ENCODE results near the gene B4GALT1.

Gene B4GALT1

DNA sequence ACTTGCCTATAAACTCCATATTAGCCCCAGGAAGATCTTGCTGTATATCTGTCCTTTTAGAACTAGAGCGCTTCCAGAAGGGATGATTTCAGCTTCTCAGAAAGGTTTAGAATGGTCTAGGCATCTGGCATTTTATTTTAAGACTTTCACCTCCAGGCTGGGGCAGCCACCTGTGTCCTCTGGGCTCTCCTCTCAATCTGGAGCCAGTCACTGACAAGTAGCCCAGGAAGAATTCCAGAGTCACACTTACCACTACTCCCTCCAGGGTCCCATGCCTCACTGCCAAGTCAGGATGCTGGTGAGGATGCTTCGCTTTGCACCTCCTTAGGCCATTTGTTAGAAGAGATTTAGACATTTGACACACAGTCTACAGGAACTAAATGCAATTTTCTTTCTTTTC is 20.8 kb downstream of the B4GALT1 start:
- no peak for DNase-seq (ENCODE audit: insufficient read length)
- TF ChIP-seq POLR2AphosphoS5 (IDR thresholded peaks at IDR 0.05; ENCODE audit: low read depth, low read length) (no peak), TAF1 (IDR thresholded peaks at IDR 0.05; ENCODE audit: borderline replicate concordance, low read depth, low read length) (no peak), POLR2A (IDR thresholded peaks at IDR 0.05; ENCODE audit: low read depth, low read length) (no peak)
- FAIRE-seq, result no peak

DNA sequence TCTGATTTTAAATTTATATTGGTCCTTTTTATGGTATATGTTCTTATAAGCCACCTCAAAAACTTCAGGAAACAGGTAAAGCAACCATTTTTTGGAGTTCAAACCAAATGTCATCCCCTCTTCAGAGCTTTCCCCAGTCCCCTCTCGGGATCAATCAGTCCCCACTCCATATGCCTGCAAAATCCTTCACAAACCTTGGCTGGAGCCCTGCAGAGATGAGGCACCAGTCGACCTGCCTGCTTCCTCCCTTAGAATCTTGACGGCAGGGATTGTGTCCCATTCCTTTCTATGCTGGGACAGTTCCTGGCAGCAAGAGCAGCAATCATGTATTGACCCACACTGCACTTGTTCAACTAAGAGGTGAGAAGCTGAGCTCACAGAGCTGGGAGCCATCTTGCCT is 22.6 kb downstream of the B4GALT1 start:
- FAIRE-seq (no peak), DNase-seq (ENCODE audit: insufficient read length) (no peak)
- TF ChIP-seq TAF1 (IDR thresholded peaks at IDR 0.05; ENCODE audit: borderline replicate concordance, low read depth, low read length), result no peak
- TF ChIP-seq POLR2A (IDR thresholded peaks at IDR 0.05; ENCODE audit: low read depth, low read length), result no peak
- no peak for TF ChIP-seq POLR2AphosphoS5 (IDR thresholded peaks at IDR 0.05; ENCODE audit: low read depth, low read length)

DNA sequence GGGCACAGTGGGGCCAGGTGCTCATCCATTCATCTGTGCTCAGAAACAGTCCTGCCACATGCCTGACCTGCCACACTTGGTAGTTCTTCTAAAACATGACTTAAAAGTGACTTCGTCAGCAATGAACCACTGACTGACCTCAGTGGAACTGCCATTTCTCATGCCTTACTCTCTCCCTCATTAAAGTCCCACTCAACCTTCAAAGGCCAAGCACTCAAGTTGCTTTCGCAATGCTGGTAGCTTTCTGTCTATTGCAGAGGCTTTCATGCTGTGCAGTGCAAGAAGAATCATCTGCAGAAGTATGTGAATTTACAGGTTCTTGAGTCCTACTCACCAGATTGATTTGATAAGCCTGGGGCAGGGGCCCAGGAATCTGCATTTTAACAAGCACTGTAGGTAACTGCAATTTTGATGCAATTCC is 23.9 kb downstream of the B4GALT1 start:
- DNase-seq (ENCODE audit: insufficient read length), result no peak
- TF ChIP-seq POLR2A (IDR thresholded peaks at IDR 0.05; ENCODE audit: low read depth, low read length) (no peak), POLR2AphosphoS5 (IDR thresholded peaks at IDR 0.05; ENCODE audit: low read depth, low read length) (no peak), TAF1 (IDR thresholded peaks at IDR 0.05; ENCODE audit: borderline replicate concordance, low read depth, low read length) (no peak)
- FAIRE-seq, result peak; percentile 92

DNA sequence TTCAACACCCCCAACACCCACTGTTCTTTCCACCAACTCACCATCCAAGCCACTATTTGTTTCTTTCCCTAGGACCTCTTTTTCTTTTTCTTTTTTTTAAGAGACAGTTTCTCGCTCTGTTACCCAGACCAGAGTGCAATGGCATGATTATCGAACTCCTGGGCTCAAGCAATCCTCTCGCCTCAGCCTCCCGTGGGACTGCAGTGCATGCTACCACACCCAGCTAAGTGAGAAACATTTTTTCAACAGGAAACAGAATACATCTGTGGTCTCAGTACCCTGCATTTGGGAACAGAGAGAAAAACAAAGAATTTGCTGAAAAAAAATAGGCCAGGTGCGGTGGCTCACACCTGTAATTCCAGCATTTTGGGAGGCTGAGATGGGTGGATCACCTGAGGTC is 24.6 kb downstream of the B4GALT1 start:
- no peak for TF ChIP-seq TAF1 (IDR thresholded peaks at IDR 0.05; ENCODE audit: borderline replicate concordance, low read depth, low read length)
- TF ChIP-seq POLR2A (IDR thresholded peaks at IDR 0.05; ENCODE audit: low read depth, low read length), result no peak
- TF ChIP-seq POLR2AphosphoS5 (IDR thresholded peaks at IDR 0.05; ENCODE audit: low read depth, low read length), result no peak
- DNase-seq (ENCODE audit: insufficient read length) (no peak), FAIRE-seq (peak; percentile 67)

DNA sequence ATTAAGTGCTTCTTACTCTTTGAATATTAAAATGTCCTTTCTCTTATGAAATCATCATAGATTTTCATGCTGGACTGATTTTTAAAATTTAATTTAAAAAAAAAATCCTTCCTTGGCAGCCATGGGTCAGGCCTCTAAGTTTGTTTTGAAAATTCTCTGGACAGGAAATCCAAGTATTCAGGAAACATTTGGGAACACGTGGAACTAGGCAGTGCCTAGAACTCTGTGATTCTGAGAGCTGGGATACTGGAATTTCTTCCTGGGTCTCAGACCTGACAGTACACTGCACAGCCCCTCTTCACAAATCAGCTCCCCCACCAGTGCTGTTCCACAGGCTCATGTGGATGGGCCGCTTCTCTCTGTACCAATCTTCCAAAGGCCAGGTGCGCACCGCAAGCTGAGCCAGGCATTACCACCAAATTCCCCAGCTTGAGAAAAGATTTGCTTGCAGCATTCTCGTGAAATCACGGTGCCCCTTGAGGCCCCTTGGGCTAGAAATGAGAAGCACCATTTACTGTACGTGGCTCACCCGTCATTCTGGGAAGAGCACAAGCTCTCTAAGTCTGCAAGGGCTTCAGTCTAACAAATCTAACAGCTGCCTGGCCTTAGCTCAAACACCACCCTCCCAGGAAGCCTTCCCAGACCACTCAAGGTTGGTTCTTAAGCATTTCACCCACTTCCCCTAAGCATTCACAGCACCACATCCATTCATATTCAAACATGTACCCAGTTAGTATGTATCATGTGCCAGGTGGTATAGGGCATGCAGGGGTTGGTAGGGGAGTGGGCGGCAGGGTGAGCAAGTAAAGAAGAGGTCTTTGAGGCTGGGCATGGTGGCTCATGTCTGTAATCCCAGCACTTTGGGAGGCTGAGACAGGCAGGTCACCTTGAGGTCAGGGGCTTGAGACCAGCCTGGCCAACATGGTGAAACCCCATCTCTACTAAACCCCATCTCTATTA is 26.5 kb downstream of the B4GALT1 start:
- TF ChIP-seq TAF1 (IDR thresholded peaks at IDR 0.05; ENCODE audit: borderline replicate concordance, low read depth, low read length) (no peak), POLR2A (IDR thresholded peaks at IDR 0.05; ENCODE audit: low read depth, low read length) (no peak), POLR2AphosphoS5 (IDR thresholded peaks at IDR 0.05; ENCODE audit: low read depth, low read length) (no peak)
- DNase-seq (ENCODE audit: insufficient read length) (no peak), FAIRE-seq (peak; percentile 90)

DNA sequence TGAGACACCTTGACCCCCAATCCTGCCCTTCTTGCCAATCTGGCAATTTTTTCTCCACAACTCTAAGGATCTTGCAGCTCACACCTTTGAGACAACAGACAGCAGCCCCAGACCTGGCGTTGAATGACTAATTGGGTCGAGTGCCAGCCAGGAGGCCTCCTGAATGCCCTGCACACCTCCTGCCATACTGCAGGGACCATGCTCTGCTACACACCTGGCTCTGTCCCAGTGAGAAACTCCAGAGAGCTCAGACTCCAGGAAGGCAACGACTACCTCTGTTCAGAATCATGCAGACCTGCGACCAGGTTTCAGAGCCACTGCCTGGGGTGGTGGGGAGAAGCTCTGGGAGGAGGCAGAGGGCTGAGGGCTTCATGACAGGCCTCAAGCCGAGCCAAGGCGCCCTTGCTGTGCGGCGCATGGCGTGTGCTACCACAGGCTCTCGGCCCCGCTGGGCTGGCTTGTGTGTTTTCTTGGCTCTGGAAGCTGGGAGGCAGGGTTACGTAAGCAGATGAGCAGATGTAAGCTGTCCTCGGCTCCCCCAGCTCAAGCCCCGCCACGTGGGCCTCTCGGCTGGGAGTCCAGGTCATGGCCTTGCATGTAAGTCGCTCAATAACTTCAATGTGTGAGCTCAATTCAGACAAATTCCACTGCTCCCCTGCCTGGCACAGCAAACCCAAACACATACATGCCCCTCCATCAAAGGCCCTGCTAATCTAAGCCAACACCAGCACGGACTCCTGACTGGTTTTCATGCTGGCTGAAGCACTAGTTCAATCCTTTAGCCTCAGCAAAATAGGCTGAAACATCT is 27.5 kb downstream of the B4GALT1 start:
- DNase-seq (ENCODE audit: insufficient read length) (no peak), FAIRE-seq (peak; percentile 53)
- TF ChIP-seq POLR2A (IDR thresholded peaks at IDR 0.05; ENCODE audit: low read depth, low read length), result no peak
- no peak for TF ChIP-seq TAF1 (IDR thresholded peaks at IDR 0.05; ENCODE audit: borderline replicate concordance, low read depth, low read length)
- TF ChIP-seq POLR2AphosphoS5 (IDR thresholded peaks at IDR 0.05; ENCODE audit: low read depth, low read length), result no peak

DNA sequence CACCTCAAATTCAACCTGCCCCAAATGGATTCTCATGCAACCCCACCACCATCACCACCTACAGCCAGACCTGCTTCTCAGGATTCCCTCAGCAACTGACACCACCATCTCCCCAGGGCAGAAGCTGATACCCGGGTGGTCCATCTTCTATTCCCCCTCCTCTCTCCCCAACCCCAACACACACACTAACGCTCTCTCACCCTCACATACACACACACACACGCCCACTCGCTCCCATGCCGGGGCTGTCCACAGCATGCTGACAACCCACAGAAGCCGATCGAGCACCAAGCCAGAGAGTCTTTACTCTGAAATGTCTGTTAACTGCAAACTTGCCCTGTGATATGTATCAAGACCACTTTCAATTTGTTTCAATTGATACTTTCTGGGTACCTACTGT is 28.4 kb downstream of the B4GALT1 start:
- DNase-seq (ENCODE audit: insufficient read length) (no peak), FAIRE-seq (no peak)
- TF ChIP-seq POLR2AphosphoS5 (IDR thresholded peaks at IDR 0.05; ENCODE audit: low read depth, low read length), result no peak
- no peak for TF ChIP-seq TAF1 (IDR thresholded peaks at IDR 0.05; ENCODE audit: borderline replicate concordance, low read depth, low read length)
- no peak for TF ChIP-seq POLR2A (IDR thresholded peaks at IDR 0.05; ENCODE audit: low read depth, low read length)

DNA sequence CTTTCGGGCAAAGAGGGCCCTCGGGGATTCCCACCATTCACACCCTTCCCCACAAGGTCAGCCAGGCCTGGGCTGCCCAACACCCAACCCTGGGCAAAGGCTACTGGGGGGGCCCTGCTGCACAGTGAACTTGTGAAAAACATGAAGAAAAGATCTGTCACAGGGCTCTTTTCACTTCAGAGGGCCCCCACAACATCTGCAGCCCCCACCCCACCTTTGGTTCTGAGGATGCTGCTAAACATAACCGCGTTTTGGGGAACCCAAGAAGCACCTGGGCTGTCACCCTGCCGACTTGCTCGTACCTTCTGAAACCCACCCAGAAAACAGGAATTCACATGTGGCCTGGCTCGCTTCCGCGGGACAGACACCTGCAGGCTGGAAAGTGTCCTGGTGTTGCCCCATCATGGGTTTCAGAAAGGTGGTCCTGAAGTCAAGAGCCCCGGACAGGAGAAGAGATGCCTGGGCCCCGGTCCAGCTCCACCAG is 29.3 kb downstream of the B4GALT1 start:
- FAIRE-seq, result no peak
- TF ChIP-seq TAF1 (IDR thresholded peaks at IDR 0.05; ENCODE audit: borderline replicate concordance, low read depth, low read length) (no peak), POLR2A (IDR thresholded peaks at IDR 0.05; ENCODE audit: low read depth, low read length) (no peak), POLR2AphosphoS5 (IDR thresholded peaks at IDR 0.05; ENCODE audit: low read depth, low read length) (no peak)
- no peak for DNase-seq (ENCODE audit: insufficient read length)

DNA sequence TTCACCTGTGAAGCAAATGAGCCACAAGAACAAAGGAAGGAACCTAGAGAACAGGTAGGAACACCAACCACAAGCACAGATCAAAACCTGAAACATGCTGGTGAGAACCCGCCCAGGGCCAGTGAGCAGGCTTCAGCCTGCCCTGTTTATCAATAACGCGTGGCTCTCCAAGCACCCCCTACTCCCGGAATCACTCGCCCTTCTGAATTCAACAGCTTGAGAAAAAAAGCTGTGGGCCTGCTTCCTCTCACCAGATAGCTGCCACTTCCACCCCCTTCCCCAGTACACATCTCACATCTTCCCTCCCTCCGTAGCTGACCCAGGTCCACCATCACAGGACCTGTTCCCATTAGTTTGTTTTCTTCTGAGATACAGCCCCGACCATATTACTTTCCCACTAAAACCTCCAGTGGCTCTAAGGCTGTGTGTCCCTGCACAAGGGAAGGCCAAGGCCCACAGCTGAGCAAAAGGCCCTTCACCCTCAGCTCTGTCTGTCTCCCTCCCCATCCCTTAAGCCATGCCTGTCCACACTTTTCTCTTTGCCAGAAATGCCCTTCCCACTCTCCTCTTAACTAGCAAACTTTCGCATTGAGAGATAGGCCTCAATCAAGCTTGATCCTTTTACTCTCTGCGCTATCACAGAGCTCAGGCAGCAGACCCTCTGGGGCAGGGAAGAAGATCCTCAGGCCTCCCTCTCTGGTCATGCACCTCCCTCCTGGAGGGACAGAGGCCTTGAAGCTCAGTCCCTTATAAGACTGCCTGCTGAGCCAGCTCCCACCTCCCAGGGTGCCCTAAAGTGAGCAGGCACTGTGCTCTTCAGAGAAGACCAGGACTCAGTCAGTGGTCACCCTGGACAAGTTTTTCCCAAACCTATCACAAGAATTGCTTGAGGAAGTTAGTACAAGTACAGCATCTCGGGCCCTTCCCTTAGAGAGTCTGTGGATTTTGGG is 30.1 kb downstream of the B4GALT1 start:
- TF ChIP-seq POLR2AphosphoS5 (IDR thresholded peaks at IDR 0.05; ENCODE audit: low read depth, low read length) (no peak), POLR2A (IDR thresholded peaks at IDR 0.05; ENCODE audit: low read depth, low read length) (no peak), TAF1 (IDR thresholded peaks at IDR 0.05; ENCODE audit: borderline replicate concordance, low read depth, low read length) (no peak)
- DNase-seq (ENCODE audit: insufficient read length), result no peak
- FAIRE-seq, result no peak

DNA sequence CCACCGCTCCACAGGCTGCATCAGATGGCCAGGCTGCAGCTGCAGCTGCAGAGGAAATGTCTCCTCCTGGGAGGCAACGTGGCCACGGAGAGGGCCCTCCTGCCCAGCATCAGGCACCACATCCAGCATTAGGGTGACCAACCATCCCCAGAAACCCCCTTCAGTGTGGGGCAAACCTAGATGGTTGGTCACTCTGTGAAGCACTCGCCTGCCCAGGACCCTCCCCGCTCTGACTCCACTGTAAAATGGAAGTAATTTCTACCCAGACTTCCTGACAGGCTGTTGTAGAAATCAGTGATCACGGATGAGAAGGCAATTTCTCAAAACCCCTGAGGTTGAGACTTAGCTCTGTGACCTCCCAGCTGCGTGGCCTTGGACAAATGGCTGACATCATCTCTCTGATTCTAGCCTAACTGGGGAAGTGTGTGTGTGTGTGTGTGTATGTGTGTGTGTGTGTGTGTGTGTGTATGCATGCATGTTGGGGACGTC is 31.6 kb downstream of the B4GALT1 start:
- no peak for DNase-seq (ENCODE audit: insufficient read length)
- TF ChIP-seq POLR2AphosphoS5 (IDR thresholded peaks at IDR 0.05; ENCODE audit: low read depth, low read length), result no peak
- no peak for TF ChIP-seq TAF1 (IDR thresholded peaks at IDR 0.05; ENCODE audit: borderline replicate concordance, low read depth, low read length)
- TF ChIP-seq POLR2A (IDR thresholded peaks at IDR 0.05; ENCODE audit: low read depth, low read length), result no peak
- FAIRE-seq, result no peak

Data from GM12892 (cell line).